GM19043 (cell line): ENCODE measurements around the gene ARID3C.

Experiments used
- ATAC-seq: cut with Tn5 transposase; IDR thresholded peaks from one replicate; pipeline ENCODE4 v1.9.1; 2021; ENCODE audit warnings: low read depth; ENCODE audit not compliant: unreplicated experiment

ARID3C gene

GRCh38 chr9:34603610-34604231 is 25.1 kb downstream of the ARID3C start:
- ATAC-seq: peak; percentile 78

- no peak for ATAC-seq
Observed at GRCh38 chr9:34601937-34602573, 26.8 kb downstream of the ARID3C start.

- ATAC-seq: no peak
Observed at GRCh38 chr9:34600908-34601307, 28.0 kb downstream of the ARID3C start.

GRCh38 chr9:34599546-34599945 is 29.3 kb downstream of the ARID3C start:
- no peak for ATAC-seq

- no peak for ATAC-seq
Observed at GRCh38 chr9:34594177-34594576, 34.7 kb downstream of the ARID3C start.

GRCh38 chr9:34592895-34593601 is 35.8 kb downstream of the ARID3C start:
- ATAC-seq: no peak

GRCh38 chr9:34591917-34592866 is 36.7 kb downstream of the ARID3C start:
- no peak for ATAC-seq

GRCh38 chr9:34591248-34591916 is 37.5 kb downstream of the ARID3C start:
- no peak for ATAC-seq

GRCh38 chr9:34590381-34591247 is 38.3 kb downstream of the ARID3C start:
- ATAC-seq: no peak

- no peak for ATAC-seq
Observed at GRCh38 chr9:34589636-34590380, 39.1 kb downstream of the ARID3C start, which contains the start of gene CNTFR. CNTFR (minus strand) TSS chr9:34589724; CDS start chr9:34568981, 20,743 bp downstream.

GRCh38 chr9:34588671-34589635 is 39.9 kb downstream of the ARID3C start:
- ATAC-seq: no peak

- no peak for ATAC-seq
Observed at GRCh38 chr9:34587271-34587670, 41.6 kb downstream of the ARID3C start.

- no peak for ATAC-seq
Observed at GRCh38 chr9:34585946-34586669, 42.8 kb downstream of the ARID3C start.

- ATAC-seq: no peak
Observed at GRCh38 chr9:34584970-34585369, 43.9 kb downstream of the ARID3C start.

- no peak for ATAC-seq
Observed at GRCh38 chr9:34582787-34583186, 46.1 kb downstream of the ARID3C start.

- no peak for ATAC-seq
Observed at GRCh38 chr9:34581318-34581717, 47.5 kb downstream of the ARID3C start.

- ATAC-seq: no peak
Observed at GRCh38 chr9:34580358-34580757, 48.5 kb downstream of the ARID3C start.
